GM23248 (cell line): Measurements from ENCODE around the gene CENPX. TPM values are rescaled to one million over a fixed set of nuclear protein-coding genes. Genes with fewer than 3 reads are reported as not detected.

Experiments
- DNase-seq: peaks from one replicate; pipeline ENCODE4 v3.0.0-alpha.2; 2015
- H2AFZ ChIP-seq: fragments of 200-600 bp; sonication (generic); 2 replicates; pipeline ENCODE4 v1.6.1; 2016; ENCODE audit warnings: antibody characterized with exemption
- H3F3A ChIP-seq: fragments of 200-600 bp; sonication (generic); 2 replicates; pipeline ENCODE4 v1.6.1; 2016; ENCODE audit warnings: mild to moderate bottlenecking, antibody characterized with exemption, mixed run types; ENCODE audit not compliant: insufficient read depth
- H3K27ac ChIP-seq: fragments of 200-600 bp; sonication (generic); 2 replicates; pipeline ENCODE4 v1.5.1; 2016; ENCODE audit warnings: mild to moderate bottlenecking
- H3K27me3 ChIP-seq: fragments of 200-600 bp; sonication (generic); replicated peaks from 2 replicates; pipeline ENCODE4 v1.6.1; 2016; ENCODE audit warnings: mild to moderate bottlenecking; ENCODE audit not compliant: insufficient read depth
- H3K36me3 ChIP-seq: fragments of 200-600 bp; sonication (generic); 2 replicates; pipeline ENCODE4 v1.6.1; 2016; ENCODE audit warnings: low read depth, mild to moderate bottlenecking
- H3K4me1 ChIP-seq: fragments of 200-600 bp; sonication (generic); 2 replicates; pipeline ENCODE4 v1.6.1; 2016; ENCODE audit warnings: mild to moderate bottlenecking; ENCODE audit not compliant: insufficient read depth
- H3K4me2 ChIP-seq: fragments of 200-600 bp; sonication (generic); one replicate; pipeline ENCODE4 v1.6.1; 2016; ENCODE audit warnings: mild to moderate bottlenecking; ENCODE audit not compliant: unreplicated experiment
- H3K4me3 ChIP-seq: fragments of 200-600 bp; sonication (generic); 2 replicates; pipeline ENCODE4 v1.5.1; 2016; ENCODE audit warnings: mild to moderate bottlenecking
- H3K79me2 ChIP-seq: fragments of 200-600 bp; sonication (generic); 2 replicates; pipeline ENCODE4 v1.6.1; 2016; ENCODE audit warnings: mild to moderate bottlenecking; ENCODE audit not compliant: insufficient read depth
- H3K9ac ChIP-seq: fragments of 200-600 bp; sonication (generic); 2 replicates; pipeline ENCODE4 v1.6.1; 2016; ENCODE audit warnings: mild to moderate bottlenecking
- H3K9me2 ChIP-seq: fragments of 200-600 bp; sonication (generic); 2 replicates; pipeline ENCODE4 v1.6.1; 2016; ENCODE audit warnings: mixed run types, mild to moderate bottlenecking, moderate library complexity; ENCODE audit not compliant: insufficient read depth
- H3K9me3 ChIP-seq: fragments of 200-600 bp; sonication (generic); one replicate; pipeline ENCODE4 v1.6.1; 2017; ENCODE audit warnings: low read depth
- H4K20me1 ChIP-seq: fragments of 200-600 bp; sonication (generic); 2 replicates; pipeline ENCODE4 v1.6.0; 2016; ENCODE audit not compliant: insufficient read depth
- EZH2 ChIP-seq: fragments of 200-600 bp; sonication (generic); IDR thresholded peaks from 2 replicates; pipeline ENCODE4 v1.6.1; 2018; ENCODE audit warnings: antibody characterized with exemption, mild to moderate bottlenecking; ENCODE audit not compliant: insufficient read depth, poor library complexity, severe bottlenecking
- EZH2phosphoT487 ChIP-seq: fragments of 200-600 bp; sonication (generic); IDR thresholded peaks from 2 replicates; pipeline ENCODE4 v1.6.1; 2018; ENCODE audit warnings: antibody characterized with exemption, moderate library complexity, mild to moderate bottlenecking, low read depth; ENCODE audit not compliant: insufficient read depth
- WGBS, 2 experiments: methylation state at CpG; one replicate each; pipeline ENCODE4 v1.1.6; 2015 to 2017; ENCODE audit warnings: low lambda C conversion rate in 2 of 2, low coverage in 1 of 2; ENCODE audit errors: missing lambda C conversion rate in 2 of 2; 5-methylcytosine and 5-hydroxymethylcytosine counted together
- in situ Hi-C: fragments of 300-500 bp; cut with MboI; formaldehyde crosslinking; loops from 2 replicates; pipeline ENCODE4 v1.15.0; 2020
- polyA plus RNA-seq: library from polyadenylated mRNA; unstranded; fragments of >200 nt; fragmentation: Nextera tagmentation; extraction: Ambion mirVana; gene quantifications from 2 replicates; pipeline ENCODE4 v1.2.1, GENCODE V29; 2016
- total RNA-seq: library from RNA; depleted of rRNA; stranded (reverse); fragments of >200 nt; shearing (Covaris generic); gene quantifications from 2 replicates; pipeline ENCODE4 v1.2.3, GENCODE V29; 2014

CENPX gene
- total and polyA plus RNA-seq, 2 experiments from 2014 or later = 43.9 to 68.6 TPM

- Histone ChIP-seq H3K4me2 (no peak overlapping the region), H3K9me2 (no peaks in the 10 kb centered on the region), H3F3A (no peaks in the 10 kb centered on the region), H3K27me3 (no peaks in the 10 kb centered on the region), H2AFZ (no peak overlapping the region), H3K79me2 (no peaks in the 10 kb centered on the region), H3K36me3 (no peaks in the 10 kb centered on the region), H3K4me3 (no peak overlapping the region), H3K4me1 (peaks cover 5% of the 10 kb centered on the region; the same call in 1 of the 2 replicates), H3K9ac (no peak overlapping the region), H4K20me1 (no peaks in the 10 kb centered on the region), H3K27ac (no peak overlapping the region), H3K9me3 (no peaks in the 10 kb centered on the region)
- WGBS, 2 experiments = 75 to 78% methylated on average over 14 of the region's 14 CpGs
- in situ Hi-C loops = no loop called here
- TF ChIP-seq EZH2 (no peak), EZH2phosphoT487 (no peak)
- DNase-seq = no peak
Measured at GRCh38 chr17:82020572-82021106, 2.0 kb downstream of the CENPX start.

- Histone ChIP-seq H3K27ac (no peak overlapping the region), H3K27me3 (no peaks in the 10 kb centered on the region), H2AFZ (no peak overlapping the region), H3F3A (no peaks in the 10 kb centered on the region), H3K79me2 (no peaks in the 10 kb centered on the region), H3K4me2 (no peak overlapping the region), H3K36me3 (no peaks in the 10 kb centered on the region), H3K9me3 (no peaks in the 10 kb centered on the region), H3K4me3 (no peak overlapping the region), H4K20me1 (no peaks in the 10 kb centered on the region), H3K9me2 (no peaks in the 10 kb centered on the region), H3K4me1 (peaks cover 5% of the 10 kb centered on the region; the same call in 1 of the 2 replicates), H3K9ac (no peak overlapping the region)
- 60 to 65% methylated on average over 28 to 34 of the region's 34 CpGs for WGBS, 2 experiments
- TF ChIP-seq EZH2phosphoT487 (no peak), EZH2 (no peak)
- DNase-seq = peak; percentile 61
- in situ Hi-C loops = no loop called here
Measured at GRCh38 chr17:82019690-82020571, 2.7 kb downstream of the CENPX start.

DNA sequence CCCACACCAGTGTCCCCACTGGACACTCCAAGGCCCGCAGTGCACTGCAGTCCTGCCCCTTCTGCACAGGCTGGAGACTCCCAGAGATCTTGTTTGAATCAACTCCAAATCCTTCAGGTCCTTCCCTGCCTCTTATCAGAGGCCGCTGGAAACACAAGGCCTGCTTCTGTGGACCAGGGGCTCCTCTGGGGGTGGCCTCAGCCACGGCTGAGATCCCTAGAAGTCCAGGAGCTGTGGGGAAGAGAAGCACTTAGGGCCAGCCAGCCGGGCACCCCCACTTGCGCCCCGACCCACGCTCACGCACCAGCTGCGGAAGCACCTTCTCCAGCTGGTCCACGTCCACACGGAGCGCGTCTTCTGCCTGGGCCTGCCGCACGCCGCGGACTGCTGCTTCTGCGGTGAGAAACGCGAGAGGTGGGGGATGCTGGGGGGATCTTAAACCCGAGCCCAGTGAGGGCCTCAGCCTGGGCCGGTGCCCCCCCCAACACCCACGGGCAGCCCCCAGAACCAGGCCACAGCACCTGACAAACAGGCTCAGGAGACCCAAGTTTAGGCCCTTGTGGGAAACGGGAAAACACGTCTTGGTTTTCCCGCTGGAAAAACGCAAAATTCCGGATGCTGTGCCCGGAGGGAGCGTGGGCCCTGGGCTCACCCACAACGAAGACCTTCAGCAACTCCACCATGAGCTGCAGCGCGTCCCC lies 3.5 kb downstream of the CENPX start:
- H3K36me3 ChIP-seq = no peaks in the 10 kb centered on the region
- no peak overlapping the region for H2AFZ ChIP-seq
- H3K4me1 ChIP-seq = peaks cover 5% of the 10 kb centered on the region; the same call in 1 of the 2 replicates
- H3K9me2 ChIP-seq = no peaks in the 10 kb centered on the region
- no peaks in the 10 kb centered on the region for H3K27me3 ChIP-seq
- no peak overlapping the region for H3K4me3 ChIP-seq
- 89 to 90% methylated on average over 31 to 33 of the region's 33 CpGs for WGBS, 2 experiments
- no peaks in the 10 kb centered on the region for H4K20me1 ChIP-seq
- no peak overlapping the region for H3K27ac ChIP-seq
- no peak for DNase-seq
- H3K9me3 ChIP-seq = no peaks in the 10 kb centered on the region
- H3F3A ChIP-seq = no peaks in the 10 kb centered on the region
- H3K79me2 ChIP-seq = no peaks in the 10 kb centered on the region
- H3K4me2 ChIP-seq = no peak overlapping the region
- no peak overlapping the region for H3K9ac ChIP-seq
- TF ChIP-seq EZH2 (no peak), EZH2phosphoT487 (no peak)
- in situ Hi-C loops = no loop called here

DNA sequence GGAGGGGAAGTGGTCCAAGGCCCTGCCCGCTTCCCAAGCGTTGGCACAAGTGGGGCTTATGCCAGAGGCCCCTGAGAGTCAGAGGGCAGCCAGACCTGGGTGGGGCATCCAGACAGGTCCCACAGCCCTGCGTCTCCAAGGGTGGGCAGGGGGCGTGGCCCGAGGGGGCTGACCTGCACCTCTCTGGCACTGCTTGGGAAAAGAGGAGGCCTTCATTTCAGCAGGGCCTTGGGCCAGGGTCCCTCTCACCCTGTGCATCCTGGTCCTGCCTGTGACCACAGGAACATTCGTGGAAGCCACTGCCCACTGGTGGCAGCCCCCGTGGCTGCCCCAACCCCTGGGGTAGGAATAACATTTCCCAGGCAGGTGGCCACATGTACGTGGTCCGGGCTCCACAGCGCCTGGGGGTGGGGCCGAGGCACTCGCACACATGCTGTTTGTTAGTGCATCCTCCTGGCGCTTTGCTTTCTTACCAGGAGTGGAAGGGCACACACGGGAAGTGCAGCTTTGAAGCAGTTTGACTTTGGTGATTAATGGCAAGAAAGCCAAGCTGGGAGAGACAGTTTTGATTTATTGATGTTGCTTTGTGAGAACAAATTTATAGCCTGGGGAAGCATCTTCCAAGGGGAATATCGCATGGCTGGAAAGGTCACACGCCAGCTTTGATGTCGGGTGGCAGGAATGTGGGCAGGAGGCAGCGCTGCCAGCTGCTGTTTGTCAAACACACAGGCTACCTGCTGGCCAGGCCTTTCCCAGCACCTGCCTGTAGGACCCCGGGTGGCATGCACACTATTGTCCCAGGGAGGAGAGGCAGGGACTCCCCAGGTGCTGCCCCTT lies 4.3 kb downstream of the CENPX start:
- H3K27ac ChIP-seq = no peak overlapping the region
- no peaks in the 10 kb centered on the region for H3K27me3 ChIP-seq
- no peak overlapping the region for H2AFZ ChIP-seq
- no peak overlapping the region for H3K9ac ChIP-seq
- H3K4me3 ChIP-seq = no peak overlapping the region
- in situ Hi-C loops = no loop called here
- no peaks in the 10 kb centered on the region for H3K9me3 ChIP-seq
- H4K20me1 ChIP-seq = no peaks in the 10 kb centered on the region
- H3K79me2 ChIP-seq = no peaks in the 10 kb centered on the region
- H3K36me3 ChIP-seq = no peaks in the 10 kb centered on the region
- no peak overlapping the region for H3K4me2 ChIP-seq
- 63% methylated on average over 19 of the region's 19 CpGs for WGBS, 2 experiments
- no peaks in the 10 kb centered on the region for H3F3A ChIP-seq
- no peaks in the 10 kb centered on the region for H3K9me2 ChIP-seq
- DNase-seq = no peak
- no peak for TF ChIP-seq EZH2
- TF ChIP-seq EZH2phosphoT487 = no peak
- no peaks in the 10 kb centered on the region for H3K4me1 ChIP-seq
